GM18951 (cell line): ENCODE results near the gene UFSP2.

Source experiments
- POLR2A ChIP-seq: IDR thresholded peaks from 4 replicates; pipeline ENCODE4 v1.6.1; 2011; ENCODE audit warnings: mild to moderate bottlenecking; ENCODE audit not compliant: insufficient read length, insufficient read depth; ENCODE audit errors: extremely low read depth
- in situ Hi-C: fragments of 300-500 bp; cut with MboI; formaldehyde crosslinking; loops from one replicate; pipeline ENCODE4 v1.12.0; 2022; ENCODE audit warnings: low sequenced_read_pairs, mixed read lengths, inconsistent platforms; ENCODE audit not compliant: unreplicated experiment

The UFSP2 gene

GRCh38 chr4:185463541-185463940, 37.8 kb upstream of the UFSP2 start:
- TF ChIP-seq POLR2A, result no peak
- in situ Hi-C loops, result loop anchor here (25.0 kb wide), 1 partner anchor 574 kb away; no protein-coding TSS in a partner anchor

- TF ChIP-seq POLR2A, result no peak
- in situ Hi-C loops, result loop anchor here (25.0 kb wide), 1 partner anchor 576 kb away; no protein-coding TSS in a partner anchor
These were observed 35.8 kb upstream of the UFSP2 start for GRCh38 chr4:185461565-185461964.

GRCh38 chr4:185457136-185457535, 31.4 kb upstream of the UFSP2 start:
- in situ Hi-C loops, result loop anchor here (25.0 kb wide), 1 partner anchor 580 kb away; no protein-coding TSS in a partner anchor
- no peak for TF ChIP-seq POLR2A

GRCh38 chr4:185456131-185456530, 30.4 kb upstream of the UFSP2 start:
- TF ChIP-seq POLR2A, result no peak
- in situ Hi-C loops, result loop anchor here (25.0 kb wide), 1 partner anchor 581 kb away; no protein-coding TSS in a partner anchor

GRCh38 chr4:185445209-185445608, 19.4 kb upstream of the UFSP2 start:
- in situ Hi-C loops, result no loop called here
- TF ChIP-seq POLR2A, result no peak

- in situ Hi-C loops, result no loop called here
- no peak for TF ChIP-seq POLR2A
These were observed 15.7 kb upstream of the UFSP2 start for GRCh38 chr4:185441479-185441878.

GRCh38 chr4:185437809-185438208, 12.0 kb upstream of the UFSP2 start:
- in situ Hi-C loops, result no loop called here
- TF ChIP-seq POLR2A, result no peak

- TF ChIP-seq POLR2A, result no peak
- in situ Hi-C loops, result no loop called here
These were observed 9.7 kb upstream of the UFSP2 start for GRCh38 chr4:185435466-185435865.

GRCh38 chr4:185429660-185430059, 3.9 kb upstream of the UFSP2 start:
- in situ Hi-C loops, result no loop called here

GRCh38 chr4:185426960-185427688, 1.4 kb upstream of the UFSP2 start:
- TF ChIP-seq POLR2A, result no peak
- in situ Hi-C loops, result no loop called here

More at GRCh38 chr4:185429660-185430059, 3.9 kb upstream of the UFSP2 start:
- no peak for TF ChIP-seq POLR2A

GRCh38 chr4:185424905-185425646, 688 bp downstream of the UFSP2 start:
- in situ Hi-C loops, result no loop called here

GRCh38 chr4:185421366-185422124, 4.2 kb downstream of the UFSP2 start:
- in situ Hi-C loops, result no loop called here

More at GRCh38 chr4:185424905-185425646, 688 bp downstream of the UFSP2 start:
- TF ChIP-seq POLR2A, result no peak

GRCh38 chr4:185416955-185417354, 8.8 kb downstream of the UFSP2 start:
- in situ Hi-C loops, result no loop called here
- TF ChIP-seq POLR2A, result no peak

More at GRCh38 chr4:185421366-185422124, 4.2 kb downstream of the UFSP2 start:
- no peak for TF ChIP-seq POLR2A
